Panc1 (cell line): ENCODE results near the gene RTP1.

Source experiments
- TCF7L2 ChIP-seq: IDR thresholded peaks from 2 replicates; pipeline ENCODE4 v1.6.1; 2011; ENCODE audit warnings: mild to moderate bottlenecking, low read depth, low read length, inconsistent platforms
- TF ChIP-seq, protein P1 (sequence below): fragments of 450-650 bp; IDR thresholded peaks from 2 replicates; pipeline ENCODE4 v1.5.1; 2017; ENCODE audit warnings: mild to moderate bottlenecking

DNA sequence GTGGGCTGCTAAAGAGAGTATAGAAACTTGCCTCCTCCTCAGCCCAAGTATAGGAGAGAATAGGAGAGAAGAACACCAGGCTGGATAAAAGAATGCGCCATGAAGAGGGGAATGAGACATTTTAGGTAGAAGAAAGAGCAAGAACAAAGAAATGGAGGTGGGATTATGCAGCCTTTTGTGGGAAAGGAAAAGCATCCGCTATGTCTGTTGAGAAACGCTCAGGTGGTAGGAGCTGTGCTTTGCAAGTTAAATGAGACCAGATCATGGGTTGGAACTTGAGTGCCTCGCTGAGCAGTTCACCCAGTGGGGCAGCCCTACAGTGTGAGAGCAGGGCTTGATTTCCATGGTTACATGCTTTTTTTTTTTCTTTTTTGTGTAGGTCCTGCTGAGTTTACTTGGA lies 11.5 kb upstream of the RTP1 start:
- TF ChIP-seq, protein P1, sequence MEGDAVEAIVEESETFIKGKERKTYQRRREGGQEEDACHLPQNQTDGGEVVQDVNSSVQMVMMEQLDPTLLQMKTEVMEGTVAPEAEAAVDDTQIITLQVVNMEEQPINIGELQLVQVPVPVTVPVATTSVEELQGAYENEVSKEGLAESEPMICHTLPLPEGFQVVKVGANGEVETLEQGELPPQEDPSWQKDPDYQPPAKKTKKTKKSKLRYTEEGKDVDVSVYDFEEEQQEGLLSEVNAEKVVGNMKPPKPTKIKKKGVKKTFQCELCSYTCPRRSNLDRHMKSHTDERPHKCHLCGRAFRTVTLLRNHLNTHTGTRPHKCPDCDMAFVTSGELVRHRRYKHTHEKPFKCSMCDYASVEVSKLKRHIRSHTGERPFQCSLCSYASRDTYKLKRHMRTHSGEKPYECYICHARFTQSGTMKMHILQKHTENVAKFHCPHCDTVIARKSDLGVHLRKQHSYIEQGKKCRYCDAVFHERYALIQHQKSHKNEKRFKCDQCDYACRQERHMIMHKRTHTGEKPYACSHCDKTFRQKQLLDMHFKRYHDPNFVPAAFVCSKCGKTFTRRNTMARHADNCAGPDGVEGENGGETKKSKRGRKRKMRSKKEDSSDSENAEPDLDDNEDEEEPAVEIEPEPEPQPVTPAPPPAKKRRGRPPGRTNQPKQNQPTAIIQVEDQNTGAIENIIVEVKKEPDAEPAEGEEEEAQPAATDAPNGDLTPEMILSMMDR, result no peak
- TF ChIP-seq TCF7L2, result no peak
